Stimulated activated naive CD8-positive, alpha-beta T cell treated with anti-CD3 and anti-CD28 coated beads, Interleukin-15, Interleukin-2, amounts not matched to agents 100 U/mL and 50 U/mL, for 24 hours (primary cell): ENCODE measurements around the gene TOB2.
A peak's percentile ranks its signal among the peaks of the same experiment; 100 is the strongest.
"Not testable (repeated sequence)": the region's sequence is repeated elsewhere in the genome, so short reads cannot be mapped to it uniquely, and the experiment has no call there.

Experiments used
- ATAC-seq: fragments of 150-1000 bp; cut with Tn5 transposase; one replicate; pipeline ENCODE4 v1.10.0; 2021
- DNase-seq: peaks from one replicate; pipeline ENCODE4 v3.0.0; 2021

Gene TOB2

GRCh38 chr22:41468381-41469217 is 22.0 kb upstream of the TOB2 start, which contains the start of the genes ACO2 and PHF5A:
Gene ACO2, plus strand, starts transcription at chr22:41469117. Its CDS starts 30 bp downstream, at chr22:41469147.
Gene PHF5A, minus strand, starts transcription at chr22:41468692. Its CDS starts 39 bp downstream, at chr22:41468653.
- peak; percentile 95 for ATAC-seq
- DNase-seq: peak; percentile 99

DNA sequence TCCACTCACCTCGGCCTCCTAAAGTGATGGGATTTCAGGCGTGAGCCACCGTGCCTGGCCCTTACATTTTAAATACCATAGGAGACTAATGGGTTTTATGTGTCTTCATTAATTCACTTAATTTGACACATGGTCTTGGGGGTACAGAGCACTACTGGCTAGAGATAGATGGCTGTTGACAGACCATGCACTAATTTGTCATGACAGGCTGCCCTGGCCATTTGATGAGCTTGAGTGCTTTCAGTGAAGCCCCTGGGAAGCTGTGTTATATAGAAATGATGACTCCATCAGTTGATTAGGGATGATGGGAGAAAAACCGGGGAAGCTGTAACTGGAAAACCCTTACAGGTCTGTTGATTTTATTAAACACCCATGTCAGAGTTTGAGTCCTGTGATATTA is 15.3 kb upstream of the TOB2 start:
- no peak for ATAC-seq
- no peak for DNase-seq

GRCh38 chr22:41460071-41460470 is 13.5 kb upstream of the TOB2 start:
- DNase-seq, ATAC-seq: not testable (repeated sequence)

GRCh38 chr22:41459431-41459830 is 12.8 kb upstream of the TOB2 start:
- no peak for DNase-seq
- no peak for ATAC-seq

- no peak for DNase-seq
- ATAC-seq: no peak
Observed at GRCh38 chr22:41458161-41458728, 11.6 kb upstream of the TOB2 start.

DNA sequence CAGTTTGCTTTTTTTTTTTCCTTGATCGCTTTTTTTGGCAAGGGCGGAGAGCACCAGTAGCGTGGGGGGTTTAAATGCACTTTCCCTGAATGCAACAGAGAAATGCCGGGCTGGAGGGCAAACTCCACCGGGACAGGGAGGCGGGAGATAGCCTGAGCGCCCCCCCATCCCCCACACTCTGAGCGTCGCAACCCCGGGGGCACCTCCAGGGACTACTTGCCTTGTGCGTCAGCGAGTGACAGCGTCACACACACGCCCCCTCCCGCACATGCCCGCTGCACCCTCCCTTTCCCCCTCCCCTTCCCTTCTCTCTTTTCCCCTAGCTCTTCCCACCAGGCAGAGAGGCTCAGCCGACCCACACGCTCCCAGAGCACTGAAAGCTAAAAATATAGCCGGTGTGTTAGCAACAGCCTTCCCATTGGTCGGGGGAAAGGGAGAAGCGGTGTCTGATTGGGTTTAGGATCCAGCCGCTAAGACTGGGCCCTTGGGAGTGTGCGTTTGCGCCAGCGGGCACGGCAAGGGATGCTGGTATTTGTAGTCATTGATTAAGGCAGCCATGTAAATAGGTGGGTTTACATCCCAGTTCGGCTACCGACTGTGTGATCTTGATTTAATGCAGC is 1.7 kb upstream of the TOB2 start:
- ATAC-seq: peak; percentile 78
- peak; percentile 92 for DNase-seq

GRCh38 chr22:41447435-41448188 is 1.0 kb upstream of the TOB2 start:
- ATAC-seq (peak; percentile 2), DNase-seq (peak; percentile 70)

DNA sequence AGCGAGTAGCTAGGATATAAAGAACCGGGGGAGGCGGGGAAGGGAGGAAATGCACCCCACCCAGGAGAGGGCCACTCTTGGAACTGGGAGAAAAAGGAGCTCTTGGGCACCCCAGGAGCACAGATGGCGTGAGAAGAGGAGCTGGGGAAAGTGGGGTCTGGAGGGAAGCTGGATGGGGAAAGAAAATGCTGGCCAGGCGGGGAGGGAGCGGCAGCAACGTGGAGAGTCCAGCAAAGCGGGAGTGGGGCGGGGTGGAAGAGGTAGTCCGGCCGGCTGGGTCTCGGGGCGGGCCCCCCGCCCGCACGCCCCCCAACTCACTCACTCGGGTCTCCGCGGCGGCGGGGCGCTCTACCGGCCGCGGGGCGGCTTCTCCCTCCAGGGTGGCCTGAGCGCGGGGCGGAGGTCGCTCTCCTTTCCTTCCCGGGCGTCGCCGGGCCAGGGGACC is 522 bp downstream of the TOB2 start:
- DNase-seq (no peak), ATAC-seq (no peak)

DNA sequence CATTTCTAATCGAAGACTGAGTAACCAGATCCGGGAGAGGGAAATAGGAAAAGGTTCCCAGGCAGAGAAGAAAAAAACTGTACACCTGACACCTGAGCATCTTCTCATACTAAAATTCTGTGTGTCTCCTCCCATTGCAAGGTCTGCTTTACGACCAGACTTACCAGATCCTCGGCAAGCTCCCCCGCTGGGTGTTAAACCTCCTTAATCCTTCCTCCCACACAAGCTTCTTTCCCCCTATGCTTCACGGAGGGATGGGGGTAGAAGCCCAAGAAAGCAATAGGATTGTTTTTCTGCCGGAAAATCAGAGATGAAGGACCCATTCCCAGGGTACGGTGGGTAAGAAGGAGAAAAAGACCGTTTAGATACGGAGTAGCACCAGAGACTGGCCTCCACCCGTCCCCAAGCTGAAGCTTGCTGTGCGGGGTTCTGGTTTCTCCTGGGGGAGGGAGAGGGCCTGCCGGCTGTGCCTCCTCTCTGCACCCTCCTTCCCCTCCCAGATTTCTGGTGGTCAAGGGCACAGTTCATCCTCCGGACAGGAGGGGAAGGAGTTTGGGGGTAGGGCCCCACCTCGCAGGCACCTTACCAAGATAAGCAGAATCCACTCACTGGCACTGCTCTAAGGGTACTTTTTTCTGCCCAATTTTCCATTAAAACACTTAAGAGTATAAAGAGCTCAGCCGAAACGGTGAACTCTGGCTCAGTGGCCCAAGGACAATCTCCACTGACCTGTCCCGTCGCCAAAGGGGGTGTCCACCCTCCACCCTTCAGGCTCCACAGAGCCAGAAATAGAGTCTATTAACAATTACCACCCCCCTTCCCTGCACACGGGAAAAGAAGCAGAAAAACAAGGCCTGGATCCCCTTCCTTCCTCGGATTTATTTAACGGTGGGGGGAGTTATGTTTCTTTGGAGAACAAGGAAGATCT is 1.2 kb downstream of the TOB2 start:
- DNase-seq (peak; percentile 37), ATAC-seq (no peak)

GRCh38 chr22:41444360-41445128 is 2.1 kb downstream of the TOB2 start:
- peak; percentile 93 for DNase-seq
- peak; percentile 65 for ATAC-seq

- no peak for ATAC-seq
- DNase-seq: no peak
Observed at GRCh38 chr22:41442240-41442792, 4.3 kb downstream of the TOB2 start.

DNA sequence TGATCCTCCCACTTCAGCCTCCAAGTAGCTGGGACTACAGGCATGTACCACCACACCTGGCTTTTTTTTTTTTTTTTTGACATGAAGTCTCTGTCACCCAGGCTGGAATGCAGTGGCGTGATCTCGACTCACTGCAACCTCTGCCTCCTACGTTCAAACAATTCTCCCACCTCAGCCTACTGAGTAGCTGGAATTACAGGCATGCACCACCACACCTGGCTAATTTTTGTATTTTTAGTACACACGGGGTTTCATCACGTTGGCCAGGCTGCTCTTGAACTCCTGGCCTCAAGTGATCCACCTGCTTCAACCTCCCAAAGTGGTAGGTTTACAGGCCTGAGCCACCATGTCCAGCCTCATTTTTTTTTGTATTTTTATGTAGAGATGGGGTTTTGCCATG is 6.1 kb downstream of the TOB2 start:
- ATAC-seq, DNase-seq: not testable (repeated sequence)

GRCh38 chr22:41437198-41437597 is 9.4 kb downstream of the TOB2 start:
- no peak for ATAC-seq

DNA sequence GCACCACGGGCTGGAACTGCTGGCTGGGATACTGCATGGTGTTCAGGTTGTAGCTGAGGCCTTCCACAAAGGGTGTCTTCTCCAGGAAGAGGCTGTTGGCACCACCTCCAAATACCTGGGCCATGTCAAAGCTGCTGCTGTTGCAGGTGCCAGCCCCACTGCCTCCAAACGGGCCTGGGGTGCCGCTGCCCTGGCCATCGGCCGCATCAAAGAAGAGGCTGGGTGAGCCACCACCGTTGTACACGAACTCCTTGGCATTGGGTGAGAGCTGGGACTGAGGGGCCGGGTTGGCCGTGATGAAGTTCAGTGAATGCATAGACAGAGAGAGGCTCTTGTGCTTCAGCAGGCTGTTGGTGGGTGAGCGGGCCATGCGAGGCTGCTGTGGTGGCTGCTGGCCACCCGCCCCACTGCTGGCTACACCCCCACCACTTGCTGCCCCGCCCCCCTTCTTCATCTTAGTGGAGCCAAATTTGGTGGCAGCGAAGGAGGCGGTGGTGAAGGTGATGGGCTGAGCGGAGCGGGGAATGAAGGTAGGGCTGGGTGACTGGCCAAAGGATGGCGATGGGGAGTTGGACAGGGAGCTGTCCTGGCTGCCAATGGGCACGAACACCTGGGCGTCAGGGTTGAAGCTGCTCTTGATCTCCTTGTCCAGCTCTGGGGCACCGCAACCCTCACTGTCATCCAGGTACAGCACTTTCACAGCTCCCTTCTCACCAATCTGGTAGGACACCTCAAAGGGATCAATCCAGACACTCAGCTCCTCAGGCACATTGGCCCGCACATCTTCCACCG is 10.1 kb downstream of the TOB2 start:
- DNase-seq: no peak
- no peak for ATAC-seq

More at GRCh38 chr22:41437198-41437597, 9.4 kb downstream of the TOB2 start:
- no peak for DNase-seq

DNA sequence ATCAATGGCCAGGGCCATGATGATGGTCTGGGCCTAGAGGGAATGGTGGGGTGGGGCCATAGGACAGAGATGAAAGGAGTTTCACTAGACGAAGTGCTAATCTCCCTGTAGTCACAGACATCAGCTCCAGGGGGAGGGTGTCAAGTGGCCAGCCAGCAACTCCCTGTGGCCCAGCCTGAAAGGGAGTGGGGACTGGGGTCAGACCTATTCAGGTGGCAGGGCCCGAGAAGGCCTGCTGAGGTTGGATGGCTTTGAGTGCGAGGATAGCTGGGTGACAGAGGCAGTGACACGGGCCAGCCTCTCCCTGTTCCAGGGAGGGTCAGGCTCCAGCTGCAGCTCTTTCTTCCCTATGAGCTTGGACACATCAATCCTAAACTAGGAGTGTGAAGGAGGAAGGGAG is 11.0 kb downstream of the TOB2 start:
- DNase-seq (no peak), ATAC-seq (no peak)

GRCh38 chr22:41434361-41435003 is 12.1 kb downstream of the TOB2 start:
- not testable (repeated sequence) for DNase-seq, ATAC-seq

GRCh38 chr22:41433480-41433879 is 13.1 kb downstream of the TOB2 start:
- not testable (repeated sequence) for DNase-seq, ATAC-seq

- ATAC-seq (no peak), DNase-seq (no peak)
Observed at GRCh38 chr22:41431656-41432055, 14.9 kb downstream of the TOB2 start.

DNA sequence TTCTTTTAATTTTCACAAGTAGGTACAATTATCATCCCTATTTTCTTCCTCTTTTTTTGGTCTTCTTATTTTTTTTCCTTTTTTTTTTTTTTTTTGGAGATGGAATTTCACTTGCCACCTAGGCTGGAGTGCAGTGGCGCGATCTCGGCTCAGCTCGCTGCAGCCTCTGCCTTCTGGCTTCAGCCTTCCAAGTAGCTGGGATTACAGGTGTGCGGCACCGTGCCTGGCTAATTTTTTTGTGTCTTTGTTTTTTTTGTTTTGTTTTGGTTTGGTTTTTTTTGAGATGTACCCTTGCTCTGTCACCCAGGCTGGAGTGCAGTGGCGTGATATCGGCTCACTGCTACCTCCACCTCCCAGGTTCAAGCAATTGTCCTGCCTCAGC is 16.7 kb downstream of the TOB2 start:
- DNase-seq (no peak), ATAC-seq (no peak)
